ENCODE measurements around the gene FNDC3B. TPM values are rescaled to one million over a fixed set of nuclear protein-coding genes. Genes with fewer than 3 reads are reported as not detected.

FNDC3B gene
- total RNA-seq, 4 donors from 2014 or later = 59.8 to 72.6 (median 65.6) TPM

GRCh38 chr3:172051957-172052354 is 12.6 kb downstream of the FNDC3B start:
- no peak overlapping the region for H3K27ac ChIP-seq (replicated peaks in 1 of 4)
- WGBS = 94% methylated on average over 5 of the region's 5 CpGs
- peaks cover 30 to 40% (median 35%) of the 10 kb centered on the region in 4 donors for H3K4me1 ChIP-seq
- H3K4me3 ChIP-seq = no peak overlapping the region
- no peaks in the 10 kb centered on the region for H3K27me3 ChIP-seq
- H3K36me3 ChIP-seq = peaks cover 0 to 26% (median 10%) of the 10 kb centered on the region in 4 donors
- DNase-seq (ENCODE audit: extremely low spot score) = no peak
- TF ChIP-seq EP300 (IDR thresholded peaks at IDR 0.05) (no peak), POLR2A (IDR thresholded peaks at IDR 0.05; ENCODE audit: low read depth) (no peak), POLR2AphosphoS5 (IDR thresholded peaks at IDR 0.05) (no peak)
- TF ChIP-seq, protein P1, sequence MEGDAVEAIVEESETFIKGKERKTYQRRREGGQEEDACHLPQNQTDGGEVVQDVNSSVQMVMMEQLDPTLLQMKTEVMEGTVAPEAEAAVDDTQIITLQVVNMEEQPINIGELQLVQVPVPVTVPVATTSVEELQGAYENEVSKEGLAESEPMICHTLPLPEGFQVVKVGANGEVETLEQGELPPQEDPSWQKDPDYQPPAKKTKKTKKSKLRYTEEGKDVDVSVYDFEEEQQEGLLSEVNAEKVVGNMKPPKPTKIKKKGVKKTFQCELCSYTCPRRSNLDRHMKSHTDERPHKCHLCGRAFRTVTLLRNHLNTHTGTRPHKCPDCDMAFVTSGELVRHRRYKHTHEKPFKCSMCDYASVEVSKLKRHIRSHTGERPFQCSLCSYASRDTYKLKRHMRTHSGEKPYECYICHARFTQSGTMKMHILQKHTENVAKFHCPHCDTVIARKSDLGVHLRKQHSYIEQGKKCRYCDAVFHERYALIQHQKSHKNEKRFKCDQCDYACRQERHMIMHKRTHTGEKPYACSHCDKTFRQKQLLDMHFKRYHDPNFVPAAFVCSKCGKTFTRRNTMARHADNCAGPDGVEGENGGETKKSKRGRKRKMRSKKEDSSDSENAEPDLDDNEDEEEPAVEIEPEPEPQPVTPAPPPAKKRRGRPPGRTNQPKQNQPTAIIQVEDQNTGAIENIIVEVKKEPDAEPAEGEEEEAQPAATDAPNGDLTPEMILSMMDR (IDR thresholded peaks at IDR 0.05) = no peak
- intact Hi-C loops (cut with DNase I) = loop anchor here (5.0 kb wide), 1 partner anchor 70 kb away; no protein-coding TSS in a partner anchor
- no peaks in the 10 kb centered on the region for H3K9me3 ChIP-seq

DNA sequence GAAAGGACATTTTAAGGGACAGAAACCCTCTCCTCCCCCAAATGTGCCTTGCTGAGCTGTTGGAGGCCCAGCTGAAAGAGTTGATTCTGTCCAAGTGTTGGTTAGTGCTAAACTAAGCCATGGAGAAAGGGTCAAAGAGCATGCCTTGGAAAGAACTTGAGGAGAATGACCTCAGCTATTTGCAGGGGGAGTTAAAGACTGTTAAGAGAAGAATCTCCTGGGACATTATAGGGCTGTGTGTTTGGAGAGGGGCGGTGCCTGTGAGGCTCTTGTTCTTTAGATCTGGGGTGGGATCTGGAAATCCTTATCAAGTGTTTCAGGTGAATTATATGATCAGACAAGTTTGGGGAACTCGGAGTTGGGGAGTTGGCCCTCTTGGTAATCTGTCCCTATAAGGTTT is 13.0 kb downstream of the FNDC3B start:
- no peak for DNase-seq (ENCODE audit: extremely low spot score)
- H3K4me1 ChIP-seq = peaks cover 35 to 44% (median 39%) of the 10 kb centered on the region in 4 donors
- no peaks in the 10 kb centered on the region for H3K27me3 ChIP-seq
- H3K4me3 ChIP-seq = no peak overlapping the region
- no peaks in the 10 kb centered on the region for H3K9me3 ChIP-seq
- TF ChIP-seq POLR2A (IDR thresholded peaks at IDR 0.05; ENCODE audit: low read depth) = no peak
- no peak for TF ChIP-seq POLR2AphosphoS5 (IDR thresholded peaks at IDR 0.05)
- TF ChIP-seq, protein P1 (IDR thresholded peaks at IDR 0.05) = no peak
- no peak for TF ChIP-seq EP300 (IDR thresholded peaks at IDR 0.05)
- intact Hi-C loops (cut with DNase I) = loop anchor here (5.0 kb wide), 1 partner anchor 70 kb away; no protein-coding TSS in a partner anchor
- no peak overlapping the region for H3K27ac ChIP-seq (replicated peaks in 1 of 4)
- whole genome bisulfite sequencing = 97% methylated on average over 2 of the region's 2 CpGs
- peaks cover 0 to 26% (median 10%) of the 10 kb centered on the region in 4 donors for H3K36me3 ChIP-seq

DNA sequence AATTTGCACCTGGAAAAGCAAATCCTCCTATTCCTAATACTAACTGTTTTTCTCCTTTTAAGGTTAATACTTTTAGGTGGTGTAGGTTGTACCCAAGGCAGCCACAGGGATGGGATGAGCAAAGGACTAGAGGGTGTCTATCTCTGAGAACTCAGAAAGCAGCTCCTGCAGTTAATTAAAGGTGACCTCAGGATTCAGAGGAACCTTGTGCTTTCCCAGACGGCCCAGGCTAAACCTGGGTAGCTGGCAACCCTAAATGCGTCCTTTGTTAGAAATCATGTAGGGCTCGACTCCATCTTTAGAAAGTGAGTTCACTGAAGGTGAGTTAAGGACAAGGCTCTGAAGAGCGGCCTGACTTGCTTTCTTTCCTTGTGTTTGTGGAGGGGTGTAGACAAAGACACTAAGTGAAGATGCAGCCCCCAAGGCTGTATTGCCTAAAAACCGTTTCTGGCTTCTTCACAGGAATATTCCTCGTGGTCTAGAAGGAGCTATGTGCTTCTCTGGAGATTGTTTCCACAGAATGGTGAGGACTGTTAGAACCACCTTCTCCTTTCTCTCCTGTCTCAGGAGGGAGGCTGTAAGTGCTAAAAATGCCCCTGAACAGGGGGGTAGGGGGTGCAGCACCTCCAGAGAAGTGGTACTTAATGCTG is 14.9 kb downstream of the FNDC3B start:
- no peak for DNase-seq (ENCODE audit: extremely low spot score)
- H3K27ac ChIP-seq (replicated peaks in 1 of 4) = peak overlapping the region in 2 of 4 donors; percentile 5 to 15
- peaks cover 0 to 26% (median 10%) of the 10 kb centered on the region in 4 donors for H3K36me3 ChIP-seq
- no peak overlapping the region for H3K4me3 ChIP-seq
- peaks cover 51 to 61% (median 56%) of the 10 kb centered on the region in 4 donors for H3K4me1 ChIP-seq
- H3K9me3 ChIP-seq = no peaks in the 10 kb centered on the region
- WGBS = 86% methylated on average over 6 of the region's 6 CpGs
- intact Hi-C loops (cut with DNase I) = loop anchor here (5.0 kb wide), 1 partner anchor 68 kb away; no protein-coding TSS in a partner anchor
- no peaks in the 10 kb centered on the region for H3K27me3 ChIP-seq
- TF ChIP-seq POLR2A (IDR thresholded peaks at IDR 0.05; ENCODE audit: low read depth) = no peak
- no peak for TF ChIP-seq POLR2AphosphoS5 (IDR thresholded peaks at IDR 0.05)
- TF ChIP-seq EP300 (IDR thresholded peaks at IDR 0.05) = no peak
- TF ChIP-seq, protein P1 (IDR thresholded peaks at IDR 0.05) = no peak

DNA sequence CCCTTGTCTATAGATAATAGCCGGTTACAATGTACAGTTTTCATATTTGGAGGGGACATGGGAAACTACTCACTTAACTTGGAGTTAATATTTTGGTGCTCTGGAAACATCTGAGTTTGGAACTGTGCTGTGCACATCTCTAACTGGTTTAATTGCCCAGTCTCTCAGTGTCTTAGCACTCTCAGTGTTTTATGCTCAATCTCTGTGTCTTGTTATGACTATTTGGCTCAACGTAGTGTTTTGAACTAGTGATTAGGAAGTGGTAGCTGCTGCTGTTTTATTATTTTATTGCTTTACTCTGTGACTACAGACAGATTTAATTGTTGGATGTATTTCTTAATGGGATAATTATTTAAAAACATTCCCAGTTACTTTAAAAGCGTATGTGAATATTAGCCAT is 17.0 kb downstream of the FNDC3B start:
- peaks cover 0 to 12% (median 2%) of the 10 kb centered on the region in 4 donors for H3K36me3 ChIP-seq
- TF ChIP-seq POLR2A (IDR thresholded peaks at IDR 0.05; ENCODE audit: low read depth) = no peak
- TF ChIP-seq, protein P1 (IDR thresholded peaks at IDR 0.05) = no peak
- no peak for TF ChIP-seq POLR2AphosphoS5 (IDR thresholded peaks at IDR 0.05)
- TF ChIP-seq EP300 (IDR thresholded peaks at IDR 0.05) = no peak
- H3K4me3 ChIP-seq = no peak overlapping the region
- peak overlapping the region; percentile 2 to 30 (median 15) for H3K27ac ChIP-seq (replicated peaks in 1 of 4)
- H3K27me3 ChIP-seq = no peaks in the 10 kb centered on the region
- peaks cover 65 to 78% (median 73%) of the 10 kb centered on the region in 4 donors for H3K4me1 ChIP-seq
- DNase-seq (ENCODE audit: extremely low spot score) = no peak
- no peaks in the 10 kb centered on the region for H3K9me3 ChIP-seq
- intact Hi-C loops (cut with DNase I) = no loop called here
- WGBS = 76% methylated on average over 3 of the region's 3 CpGs

Measured in esophagus muscularis mucosa (tissue), 4 donors.